ENCODE measurements around the gene ATPAF1. TPM values are rescaled to one million over a fixed set of nuclear protein-coding genes. Genes with fewer than 3 reads are reported as not detected.
A peak's percentile ranks its signal among the peaks of the same experiment; 100 is the strongest.

Gene ATPAF1
- total RNA-seq, 6 experiments from 2014 or later: 32.7 to 42.9 (median 41.5) TPM

- H3K9me3 Mint-ChIP-seq: 0 out of 2 replicates have a peak, but pooled peaks cover 4% of the 10 kb centered on the region
- no peaks in the 10 kb centered on the region for H3K27me3 Mint-ChIP-seq (ENCODE audit: insufficient read depth)
- H3K36me3 Mint-ChIP-seq (ENCODE audit: low read depth): peaks cover 35% of the 10 kb centered on the region
- no peak for DNase-seq
- no peak for TF ChIP-seq CTCF (IDR thresholded peaks at IDR 0.05)
- no peak overlapping the region for H3K4me3 Mint-ChIP-seq
- H3K4me1 Mint-ChIP-seq (ENCODE audit: low read depth): peaks cover 41% of the 10 kb centered on the region
- no peak overlapping the region; the same call in 1 of the 2 replicates for H3K27ac Mint-ChIP-seq
Measured at GRCh38 chr1:46646844-46647243, 21.3 kb downstream of the ATPAF1 start.

- 0 out of 2 replicates have a peak, but pooled peaks cover 4% of the 10 kb centered on the region for H3K9me3 Mint-ChIP-seq
- DNase-seq: no peak
- H3K36me3 Mint-ChIP-seq (ENCODE audit: low read depth): peaks cover 40% of the 10 kb centered on the region
- H3K4me1 Mint-ChIP-seq (ENCODE audit: low read depth): peaks cover 41% of the 10 kb centered on the region
- no peak overlapping the region for H3K27ac Mint-ChIP-seq
- TF ChIP-seq CTCF (IDR thresholded peaks at IDR 0.05): no peak
- H3K4me3 Mint-ChIP-seq: no peak overlapping the region
- H3K27me3 Mint-ChIP-seq (ENCODE audit: insufficient read depth): no peaks in the 10 kb centered on the region
Measured at GRCh38 chr1:46646331-46646730, 21.8 kb downstream of the ATPAF1 start.

GRCh38 chr1:46645815-46646214 is 22.3 kb downstream of the ATPAF1 start:
- Mint-ChIP-seq H3K36me3 (ENCODE audit: low read depth) (peaks cover 43% of the 10 kb centered on the region), H3K4me3 (no peak overlapping the region), H3K27me3 (ENCODE audit: insufficient read depth) (no peaks in the 10 kb centered on the region), H3K27ac (no peak overlapping the region), H3K4me1 (ENCODE audit: low read depth) (peaks cover 41% of the 10 kb centered on the region), H3K9me3 (0 out of 2 replicates have a peak, but pooled peaks cover 4% of the 10 kb centered on the region)
- DNase-seq: no peak
- no peak for TF ChIP-seq CTCF (IDR thresholded peaks at IDR 0.05)

GRCh38 chr1:46643368-46643775 is 24.8 kb downstream of the ATPAF1 start:
- no peak for TF ChIP-seq CTCF (IDR thresholded peaks at IDR 0.05)
- Mint-ChIP-seq H3K27ac (peak overlapping the region; percentile 77), H3K36me3 (ENCODE audit: low read depth) (peaks cover 29% of the 10 kb centered on the region), H3K4me3 (peak overlapping the region; percentile 23; the same call in 1 of the 2 replicates), H3K27me3 (ENCODE audit: insufficient read depth) (no peaks in the 10 kb centered on the region), H3K9me3 (no peaks in the 10 kb centered on the region), H3K4me1 (ENCODE audit: low read depth) (peaks cover 41% of the 10 kb centered on the region)
- DNase-seq: peak; percentile 94

- Mint-ChIP-seq H3K27ac (no peak overlapping the region), H3K9me3 (no peaks in the 10 kb centered on the region), H3K4me3 (no peak overlapping the region), H3K27me3 (ENCODE audit: insufficient read depth) (no peaks in the 10 kb centered on the region), H3K4me1 (ENCODE audit: low read depth) (peaks cover 37% of the 10 kb centered on the region), H3K36me3 (ENCODE audit: low read depth) (peaks cover 24% of the 10 kb centered on the region)
- no peak for TF ChIP-seq CTCF (IDR thresholded peaks at IDR 0.05)
- no peak for DNase-seq
Measured at GRCh38 chr1:46642115-46642680, 26.0 kb downstream of the ATPAF1 start.

All from HFFc6 (cell line).